Measurements from ENCODE around the gene HSPA4L. TPM values are rescaled to one million over a fixed set of nuclear protein-coding genes. Genes with fewer than 3 reads are reported as not detected.

Gene HSPA4L
- total RNA-seq (2022; extraction: Qiagen RNA extraction; ENCODE audit: low read depth), result 7.1 to 9.3 TPM (median 7.7 TPM) in 5 replicates

DNA sequence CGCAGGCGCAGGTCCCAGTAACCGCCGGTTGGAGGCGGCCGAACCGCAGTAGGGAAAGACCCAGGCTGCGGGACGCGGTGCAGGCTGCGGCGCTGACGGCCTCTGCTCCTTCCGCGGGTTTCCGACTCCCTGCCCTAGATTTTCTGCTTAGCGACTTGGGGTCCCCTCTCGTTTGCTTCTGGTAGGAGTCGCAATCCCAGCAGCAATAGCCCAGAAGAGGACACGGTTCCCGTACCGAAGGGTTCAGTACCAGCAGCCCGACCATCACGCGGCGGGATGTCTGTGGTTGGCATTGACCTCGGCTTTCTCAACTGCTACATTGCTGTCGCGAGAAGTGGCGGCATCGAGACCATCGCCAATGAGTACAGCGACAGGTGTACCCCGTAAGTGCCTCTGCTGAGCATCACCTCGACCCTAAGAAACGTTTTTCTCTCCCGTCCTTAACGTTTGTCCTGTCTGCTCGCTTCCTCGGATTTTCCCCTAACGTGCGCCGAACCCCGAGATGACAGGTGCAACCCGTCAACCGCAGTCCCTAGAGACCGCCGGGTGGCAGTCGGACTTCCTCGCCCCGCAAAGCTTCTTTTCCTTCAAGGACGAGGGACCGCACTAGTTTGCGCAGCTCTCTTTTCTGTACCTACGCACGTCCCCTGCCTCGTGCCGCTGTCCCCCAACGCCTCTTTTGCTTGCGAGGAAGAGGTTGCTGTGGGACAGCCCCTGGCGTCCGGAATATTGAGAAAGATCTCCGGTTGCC lies at the start of gene HSPA4L:
Gene HSPA4L, plus strand, starts transcription at position 48 of the 751 bp plus-strand sequence. Its CDS starts 229 bp downstream, at position 277.

GRCh38 chr4:127880763-127881562 lies 98.8 kb downstream of the HSPA4L start, which contains the start of gene PLK4:
Gene PLK4, plus strand, starts transcription at chr4:127880893. Its CDS starts 242 bp downstream, at chr4:127881135.

Other genes starting within 250 kb of the HSPA4L start
- gene INTU, start 149.4 kb upstream of the HSPA4L start, total RNA-seq (2022; extraction: Qiagen RNA extraction; ENCODE audit: low read depth), result 0.68 to 2.0 TPM (median 1.5 TPM) in 5 replicates
- gene SLC25A31, start 51.9 kb upstream of the HSPA4L start, total RNA-seq (2022; extraction: Qiagen RNA extraction; ENCODE audit: low read depth), result not detected in 5 replicates
- gene PLK4, start 98.6 kb downstream of the HSPA4L start, total RNA-seq (2022; extraction: Qiagen RNA extraction; ENCODE audit: low read depth), result 16.7 to 21.3 TPM (median 18.9 TPM) in 5 replicates
- 12.1 to 16.1 TPM (median 14.3 TPM) in 5 replicates for gene MFSD8, start 182.9 kb downstream of the HSPA4L start, total RNA-seq (2022; extraction: Qiagen RNA extraction; ENCODE audit: low read depth)
- 2.8 to 4.0 TPM (median 3.3 TPM) in 5 replicates for gene ABHD18, start 183.1 kb downstream of the HSPA4L start, total RNA-seq (2022; extraction: Qiagen RNA extraction; ENCODE audit: low read depth)

All from A549 treated with ZK216348 at 1 μM for 4 hours (cell line).